Neutrophil (primary cell): ENCODE results near the gene F7.

ENCODE experiments used
- H3K27ac ChIP-seq: fragments of 200-600 bp; sonication (generic); 2 replicates; pipeline ENCODE4 v1.5.1; 2016; ENCODE audit warnings: mild to moderate bottlenecking, moderate library complexity
- H3K27me3 ChIP-seq: fragments of 200-600 bp; sonication (generic); 2 replicates; pipeline ENCODE4 v1.6.0; 2016; ENCODE audit warnings: mild to moderate bottlenecking
- H3K36me3 ChIP-seq: fragments of 200-600 bp; sonication (generic); 2 replicates; pipeline ENCODE4 v1.5.1; 2017
- H3K4me1 ChIP-seq, 2 experiments: fragments of 200-600 bp in 1 of 2; sonication (generic) in 1 of 2; 1 replicate in 1 of 2; 2 replicates in 1 of 2; pipeline versions ENCODE4 v1.5.1 to v1.6.1; 2013 to 2016; ENCODE audit warnings: low read depth in 1 of 2, low read length in 1 of 2, mild to moderate bottlenecking in 1 of 2, moderate library complexity in 1 of 2; ENCODE audit not compliant: control insufficient read depth in 1 of 2, insufficient read depth in 1 of 2
- H3K4me3 ChIP-seq, 2 experiments: fragments of 200-600 bp in 1 of 2; sonication (generic) in 1 of 2; 1 replicate in 1 of 2; 2 replicates in 1 of 2; pipeline ENCODE4 v1.5.1; 2013 to 2016; ENCODE audit warnings: low read depth in 1 of 2, low read length in 1 of 2, mild to moderate bottlenecking in 1 of 2, moderate library complexity in 1 of 2
- H3K9me3 ChIP-seq: fragments of 200-600 bp; sonication (generic); 2 replicates; pipeline ENCODE4 v1.5.1; 2016
- TF ChIP-seq, protein P1 (sequence below): fragments of 200-600 bp; sonication (generic); IDR thresholded peaks from 2 replicates; pipeline ENCODE4 v1.5.1; 2016; ENCODE audit warnings: antibody characterized with exemption

F7 gene

DNA sequence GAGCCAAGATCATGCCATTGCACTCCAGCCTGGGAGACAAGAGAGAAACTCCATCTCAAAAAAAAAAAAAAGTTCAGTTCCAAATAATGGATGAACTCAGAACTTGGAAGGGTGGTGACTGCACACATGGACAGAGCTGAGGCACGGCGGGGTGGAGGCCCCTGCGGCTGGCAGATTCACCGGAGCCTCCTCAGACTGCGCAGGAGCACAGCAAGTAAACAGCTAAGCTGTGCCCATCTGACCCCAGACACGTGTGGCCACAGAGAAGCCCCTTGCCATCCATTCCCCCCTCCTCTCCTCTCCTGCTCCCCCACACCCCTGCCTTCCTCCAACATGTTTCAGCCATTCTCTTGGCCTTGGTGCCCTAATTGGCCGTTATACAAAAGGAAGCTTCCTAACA is 37.3 kb downstream of the F7 start:
- H3K27me3 ChIP-seq = peaks cover 5% of the 10 kb centered on the region
- H3K4me3 ChIP-seq = no peak overlapping the region
- H3K9me3 ChIP-seq = no peaks in the 10 kb centered on the region
- no peaks in the 10 kb centered on the region for H3K36me3 ChIP-seq
- no peak overlapping the region for H3K27ac ChIP-seq
- TF ChIP-seq, protein P1, sequence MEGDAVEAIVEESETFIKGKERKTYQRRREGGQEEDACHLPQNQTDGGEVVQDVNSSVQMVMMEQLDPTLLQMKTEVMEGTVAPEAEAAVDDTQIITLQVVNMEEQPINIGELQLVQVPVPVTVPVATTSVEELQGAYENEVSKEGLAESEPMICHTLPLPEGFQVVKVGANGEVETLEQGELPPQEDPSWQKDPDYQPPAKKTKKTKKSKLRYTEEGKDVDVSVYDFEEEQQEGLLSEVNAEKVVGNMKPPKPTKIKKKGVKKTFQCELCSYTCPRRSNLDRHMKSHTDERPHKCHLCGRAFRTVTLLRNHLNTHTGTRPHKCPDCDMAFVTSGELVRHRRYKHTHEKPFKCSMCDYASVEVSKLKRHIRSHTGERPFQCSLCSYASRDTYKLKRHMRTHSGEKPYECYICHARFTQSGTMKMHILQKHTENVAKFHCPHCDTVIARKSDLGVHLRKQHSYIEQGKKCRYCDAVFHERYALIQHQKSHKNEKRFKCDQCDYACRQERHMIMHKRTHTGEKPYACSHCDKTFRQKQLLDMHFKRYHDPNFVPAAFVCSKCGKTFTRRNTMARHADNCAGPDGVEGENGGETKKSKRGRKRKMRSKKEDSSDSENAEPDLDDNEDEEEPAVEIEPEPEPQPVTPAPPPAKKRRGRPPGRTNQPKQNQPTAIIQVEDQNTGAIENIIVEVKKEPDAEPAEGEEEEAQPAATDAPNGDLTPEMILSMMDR = no peak
- H3K4me1 ChIP-seq = no peaks in the 10 kb centered on the region

- H3K27me3 ChIP-seq = peaks cover 4% of the 10 kb centered on the region
- no peak overlapping the region for H3K27ac ChIP-seq
- H3K9me3 ChIP-seq = no peaks in the 10 kb centered on the region
- H3K4me1 ChIP-seq = no peaks in the 10 kb centered on the region
- no peak overlapping the region for H3K4me3 ChIP-seq
- TF ChIP-seq, protein P1 = no peak
- H3K36me3 ChIP-seq = no peaks in the 10 kb centered on the region
Observed at GRCh38 chr13:113143466-113144254, 38.1 kb downstream of the F7 start.

- H3K36me3 ChIP-seq = no peaks in the 10 kb centered on the region
- TF ChIP-seq, protein P1 = no peak
- H3K9me3 ChIP-seq = no peaks in the 10 kb centered on the region
- no peak overlapping the region for H3K27ac ChIP-seq
- no peaks in the 10 kb centered on the region for H3K4me1 ChIP-seq
- no peak overlapping the region for H3K4me3 ChIP-seq
- peaks cover 4% of the 10 kb centered on the region for H3K27me3 ChIP-seq
Observed at GRCh38 chr13:113144255-113144629, 38.7 kb downstream of the F7 start.

GRCh38 chr13:113145496-113145895 is 39.9 kb downstream of the F7 start:
- Histone ChIP-seq H3K4me1 (no peaks in the 10 kb centered on the region), H3K9me3 (no peaks in the 10 kb centered on the region), H3K27ac (no peak overlapping the region), H3K27me3 (peaks cover 6% of the 10 kb centered on the region), H3K36me3 (no peaks in the 10 kb centered on the region), H3K4me3 (no peak overlapping the region)
- TF ChIP-seq, protein P1 = no peak

- TF ChIP-seq, protein P1 = no peak
- no peaks in the 10 kb centered on the region for H3K36me3 ChIP-seq
- H3K27ac ChIP-seq = no peak overlapping the region
- no peaks in the 10 kb centered on the region for H3K4me1 ChIP-seq
- no peaks in the 10 kb centered on the region for H3K9me3 ChIP-seq
- H3K27me3 ChIP-seq = peaks cover 12% of the 10 kb centered on the region
- no peak overlapping the region for H3K4me3 ChIP-seq
Observed at GRCh38 chr13:113145911-113146598, 40.5 kb downstream of the F7 start.
